ENCODE data around the gene SHPK. TPM values are rescaled to one million over a fixed set of nuclear protein-coding genes. Genes with fewer than 3 reads are reported as not detected.

The SHPK gene
- total and polyA plus RNA-seq, 4 donors, result 9.3 to 66.6 (median 17.0) TPM

DNA sequence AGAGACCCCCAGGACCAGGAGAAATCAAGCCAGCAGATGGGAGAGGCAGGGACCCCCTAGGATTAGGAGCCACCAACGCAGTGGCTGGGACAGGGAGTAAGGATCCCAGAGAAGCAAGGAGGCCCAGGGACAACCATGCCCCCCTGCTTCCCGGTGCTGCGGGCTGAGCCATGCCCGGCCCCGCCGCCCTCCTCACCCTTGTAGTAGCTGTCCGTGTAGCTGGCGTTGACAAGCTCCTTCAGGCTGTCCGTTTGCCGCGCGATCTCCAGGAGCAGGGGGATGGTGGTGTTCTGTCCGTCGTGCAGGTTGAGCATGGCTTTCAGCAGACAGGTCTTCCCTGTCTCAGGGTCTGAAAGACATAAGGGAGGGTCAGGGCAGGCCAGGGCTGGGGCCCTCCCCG lies 45.3 kb downstream of the SHPK start:
- TF ChIP-seq YY1 (IDR thresholded peaks at IDR 0.05), result no peak
- TF ChIP-seq, protein P1, sequence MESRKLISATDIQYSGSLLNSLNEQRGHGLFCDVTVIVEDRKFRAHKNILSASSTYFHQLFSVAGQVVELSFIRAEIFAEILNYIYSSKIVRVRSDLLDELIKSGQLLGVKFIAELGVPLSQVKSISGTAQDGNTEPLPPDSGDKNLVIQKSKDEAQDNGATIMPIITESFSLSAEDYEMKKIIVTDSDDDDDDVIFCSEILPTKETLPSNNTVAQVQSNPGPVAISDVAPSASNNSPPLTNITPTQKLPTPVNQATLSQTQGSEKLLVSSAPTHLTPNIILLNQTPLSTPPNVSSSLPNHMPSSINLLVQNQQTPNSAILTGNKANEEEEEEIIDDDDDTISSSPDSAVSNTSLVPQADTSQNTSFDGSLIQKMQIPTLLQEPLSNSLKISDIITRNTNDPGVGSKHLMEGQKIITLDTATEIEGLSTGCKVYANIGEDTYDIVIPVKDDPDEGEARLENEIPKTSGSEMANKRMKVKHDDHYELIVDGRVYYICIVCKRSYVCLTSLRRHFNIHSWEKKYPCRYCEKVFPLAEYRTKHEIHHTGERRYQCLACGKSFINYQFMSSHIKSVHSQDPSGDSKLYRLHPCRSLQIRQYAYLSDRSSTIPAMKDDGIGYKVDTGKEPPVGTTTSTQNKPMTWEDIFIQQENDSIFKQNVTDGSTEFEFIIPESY (IDR thresholded peaks at IDR 0.05), result no peak
- no peak for TF ChIP-seq FOXA2 (IDR thresholded peaks at IDR 0.05)
- no peaks in the 10 kb centered on the region for H3K27me3 ChIP-seq (ENCODE audit: control insufficient read depth in 4 of 4, insufficient read depth in 4 of 4, low read length in 3 of 4)
- no peak overlapping the region for H3K27ac ChIP-seq (ENCODE audit: low read depth in 1 of 2, low read length in 2 of 2)
- H3K36me3 ChIP-seq (ENCODE audit: control insufficient read depth in 4 of 4, insufficient read depth in 3 of 4, low read depth in 1 of 4, low read length in 3 of 4), result peaks cover 13 to 70% (median 30%) of the 10 kb centered on the region in 4 donors
- no peak overlapping the region for H3K4me3 ChIP-seq (ENCODE audit: low read depth in 1 of 3, low read length in 3 of 3)
- no peak overlapping the region for H3K9ac ChIP-seq (ENCODE audit: low read depth in 1 of 2, low read length in 2 of 2)
- no peaks in the 10 kb centered on the region for H3K4me1 ChIP-seq (ENCODE audit: control insufficient read depth in 4 of 4, insufficient read depth in 4 of 4, low read length in 3 of 4)
- 96% methylated on average over 15 of the region's 15 CpGs for WGBS
- DNase-seq (ENCODE audit: low spot score), result no peak
- no peaks in the 10 kb centered on the region for H3K9me3 ChIP-seq (ENCODE audit: control insufficient read depth in 4 of 4, low read length in 3 of 4)

DNA sequence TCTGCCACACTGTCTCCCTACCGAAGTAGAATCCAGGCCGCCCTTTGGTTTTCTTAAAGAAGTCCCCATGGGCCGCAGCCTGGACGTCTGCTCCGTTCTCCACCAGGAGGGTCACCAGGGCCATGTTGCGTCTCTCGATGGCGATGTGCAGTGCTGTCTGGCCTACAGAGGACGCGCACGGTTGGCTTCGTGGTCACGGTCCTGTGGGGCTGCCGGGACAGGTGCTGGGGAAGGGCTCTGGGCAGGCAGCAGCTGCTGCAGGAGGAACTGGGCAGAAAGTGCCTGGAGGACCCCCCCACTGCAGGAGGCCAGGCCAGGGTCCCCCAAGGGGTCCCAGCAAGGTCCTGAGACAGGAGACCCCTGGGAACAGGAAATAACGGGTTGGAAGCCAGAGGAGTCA lies 45.8 kb downstream of the SHPK start:
- no peaks in the 10 kb centered on the region for H3K9me3 ChIP-seq (ENCODE audit: control insufficient read depth in 4 of 4, low read length in 3 of 4)
- TF ChIP-seq GABPA (IDR thresholded peaks at IDR 0.05 in 1 of 2, conservative IDR thresholded peaks at IDR 0.05 in 1 of 2), result no peak
- no peak for TF ChIP-seq EGR1 (IDR thresholded peaks at IDR 0.05; ENCODE audit: low read depth in 2 of 2)
- TF ChIP-seq, protein P2, sequence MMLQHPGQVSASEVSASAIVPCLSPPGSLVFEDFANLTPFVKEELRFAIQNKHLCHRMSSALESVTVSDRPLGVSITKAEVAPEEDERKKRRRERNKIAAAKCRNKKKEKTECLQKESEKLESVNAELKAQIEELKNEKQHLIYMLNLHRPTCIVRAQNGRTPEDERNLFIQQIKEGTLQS (IDR thresholded peaks at IDR 0.05), result no peak
- TF ChIP-seq, protein P3, sequence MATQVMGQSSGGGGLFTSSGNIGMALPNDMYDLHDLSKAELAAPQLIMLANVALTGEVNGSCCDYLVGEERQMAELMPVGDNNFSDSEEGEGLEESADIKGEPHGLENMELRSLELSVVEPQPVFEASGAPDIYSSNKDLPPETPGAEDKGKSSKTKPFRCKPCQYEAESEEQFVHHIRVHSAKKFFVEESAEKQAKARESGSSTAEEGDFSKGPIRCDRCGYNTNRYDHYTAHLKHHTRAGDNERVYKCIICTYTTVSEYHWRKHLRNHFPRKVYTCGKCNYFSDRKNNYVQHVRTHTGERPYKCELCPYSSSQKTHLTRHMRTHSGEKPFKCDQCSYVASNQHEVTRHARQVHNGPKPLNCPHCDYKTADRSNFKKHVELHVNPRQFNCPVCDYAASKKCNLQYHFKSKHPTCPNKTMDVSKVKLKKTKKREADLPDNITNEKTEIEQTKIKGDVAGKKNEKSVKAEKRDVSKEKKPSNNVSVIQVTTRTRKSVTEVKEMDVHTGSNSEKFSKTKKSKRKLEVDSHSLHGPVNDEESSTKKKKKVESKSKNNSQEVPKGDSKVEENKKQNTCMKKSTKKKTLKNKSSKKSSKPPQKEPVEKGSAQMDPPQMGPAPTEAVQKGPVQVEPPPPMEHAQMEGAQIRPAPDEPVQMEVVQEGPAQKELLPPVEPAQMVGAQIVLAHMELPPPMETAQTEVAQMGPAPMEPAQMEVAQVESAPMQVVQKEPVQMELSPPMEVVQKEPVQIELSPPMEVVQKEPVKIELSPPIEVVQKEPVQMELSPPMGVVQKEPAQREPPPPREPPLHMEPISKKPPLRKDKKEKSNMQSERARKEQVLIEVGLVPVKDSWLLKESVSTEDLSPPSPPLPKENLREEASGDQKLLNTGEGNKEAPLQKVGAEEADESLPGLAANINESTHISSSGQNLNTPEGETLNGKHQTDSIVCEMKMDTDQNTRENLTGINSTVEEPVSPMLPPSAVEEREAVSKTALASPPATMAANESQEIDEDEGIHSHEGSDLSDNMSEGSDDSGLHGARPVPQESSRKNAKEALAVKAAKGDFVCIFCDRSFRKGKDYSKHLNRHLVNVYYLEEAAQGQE (IDR thresholded peaks at IDR 0.05), result no peak
- TF ChIP-seq, protein P4, sequence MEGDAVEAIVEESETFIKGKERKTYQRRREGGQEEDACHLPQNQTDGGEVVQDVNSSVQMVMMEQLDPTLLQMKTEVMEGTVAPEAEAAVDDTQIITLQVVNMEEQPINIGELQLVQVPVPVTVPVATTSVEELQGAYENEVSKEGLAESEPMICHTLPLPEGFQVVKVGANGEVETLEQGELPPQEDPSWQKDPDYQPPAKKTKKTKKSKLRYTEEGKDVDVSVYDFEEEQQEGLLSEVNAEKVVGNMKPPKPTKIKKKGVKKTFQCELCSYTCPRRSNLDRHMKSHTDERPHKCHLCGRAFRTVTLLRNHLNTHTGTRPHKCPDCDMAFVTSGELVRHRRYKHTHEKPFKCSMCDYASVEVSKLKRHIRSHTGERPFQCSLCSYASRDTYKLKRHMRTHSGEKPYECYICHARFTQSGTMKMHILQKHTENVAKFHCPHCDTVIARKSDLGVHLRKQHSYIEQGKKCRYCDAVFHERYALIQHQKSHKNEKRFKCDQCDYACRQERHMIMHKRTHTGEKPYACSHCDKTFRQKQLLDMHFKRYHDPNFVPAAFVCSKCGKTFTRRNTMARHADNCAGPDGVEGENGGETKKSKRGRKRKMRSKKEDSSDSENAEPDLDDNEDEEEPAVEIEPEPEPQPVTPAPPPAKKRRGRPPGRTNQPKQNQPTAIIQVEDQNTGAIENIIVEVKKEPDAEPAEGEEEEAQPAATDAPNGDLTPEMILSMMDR (IDR thresholded peaks at IDR 0.05; ENCODE audit: low read depth, low read length, missing input control), result no peak
- no peak for TF ChIP-seq HNF4A (conservative IDR thresholded peaks at IDR 0.05)
- no peak for TF ChIP-seq SP1 (IDR thresholded peaks at IDR 0.05)
- TF ChIP-seq YY1 (IDR thresholded peaks at IDR 0.05), result no peak
- no peak for TF ChIP-seq HNF4G (IDR thresholded peaks at IDR 0.05)
- no peak for TF ChIP-seq FOXA1 (IDR thresholded peaks at IDR 0.05)
- TF ChIP-seq, protein P5, sequence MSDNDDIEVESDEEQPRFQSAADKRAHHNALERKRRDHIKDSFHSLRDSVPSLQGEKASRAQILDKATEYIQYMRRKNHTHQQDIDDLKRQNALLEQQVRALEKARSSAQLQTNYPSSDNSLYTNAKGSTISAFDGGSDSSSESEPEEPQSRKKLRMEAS (IDR thresholded peaks at IDR 0.05), result no peak
- TF ChIP-seq NR2F2 (IDR thresholded peaks at IDR 0.05), result no peak
- TF ChIP-seq TAF1 (conservative IDR thresholded peaks at IDR 0.05), result no peak
- no peak for DNase-seq (ENCODE audit: low spot score)

More for the DNA sequence above, 45.8 kb downstream of the SHPK start:
- peaks cover 15 to 74% (median 35%) of the 10 kb centered on the region in 4 donors for H3K36me3 ChIP-seq (ENCODE audit: control insufficient read depth in 4 of 4, insufficient read depth in 3 of 4, low read depth in 1 of 4, low read length in 3 of 4)
- no peaks in the 10 kb centered on the region for H3K4me1 ChIP-seq (ENCODE audit: control insufficient read depth in 4 of 4, insufficient read depth in 4 of 4, low read length in 3 of 4)
- H3K27me3 ChIP-seq (ENCODE audit: control insufficient read depth in 4 of 4, insufficient read depth in 4 of 4, low read length in 3 of 4), result no peaks in the 10 kb centered on the region
- H3K27ac ChIP-seq (ENCODE audit: low read depth in 1 of 2, low read length in 2 of 2), result no peak overlapping the region
- H3K4me3 ChIP-seq (ENCODE audit: low read depth in 1 of 3, low read length in 3 of 3), result no peak overlapping the region
- no peak overlapping the region for H3K9ac ChIP-seq (ENCODE audit: low read depth in 1 of 2, low read length in 2 of 2)
- WGBS, result 97% methylated on average over 15 of the region's 15 CpGs
